Prostate gland (tissue), 2 donors: Measurements from ENCODE around the gene LCN1. TPM values are rescaled to one million over a fixed set of nuclear protein-coding genes. Genes with fewer than 3 reads are reported as not detected.

Experiments used
- DNase-seq: peaks from one replicate; pipeline ENCODE4 v3.0.0-alpha.2; 2019; ENCODE audit warnings: low spot score
- H3K27ac ChIP-seq, 2 donors: fragments of 200-600 bp; sonication (generic); 2 replicates each; pipeline ENCODE4 v1.5.1; 2017 to 2019
- H3K27me3 ChIP-seq: fragments of 200-600 bp; sonication (generic); replicated peaks from 2 replicates; pipeline ENCODE4 v1.5.1; 2019; ENCODE audit not compliant: insufficient read depth
- H3K36me3 ChIP-seq, 2 donors: fragments of 200-600 bp; sonication (generic); 1 replicate in 1 of 2; 2 replicates in 1 of 2; pipeline versions ENCODE4 v1.5.1 to v1.8.1; 2017 to 2019
- H3K4me1 ChIP-seq: fragments of 200-600 bp; sonication (generic); replicated peaks from 2 replicates; pipeline ENCODE4 v1.5.1; 2019
- H3K4me3 ChIP-seq, 2 donors: fragments of 200-600 bp; sonication (generic); 2 replicates each; pipeline ENCODE4 v1.5.1; 2017 to 2019
- H3K9me3 ChIP-seq: fragments of 200-600 bp; sonication (generic); 2 replicates; pipeline ENCODE4 v1.5.1; 2017
- POLR2A ChIP-seq: fragments of 450-650 bp; IDR thresholded peaks from one replicate; pipeline ENCODE4 v1.6.1; 2016; ENCODE audit warnings: antibody characterized with exemption, mild to moderate bottlenecking
- POLR2AphosphoS5 ChIP-seq: sonication (generic); formaldehyde crosslinking; IDR thresholded peaks from one replicate; pipeline ENCODE4 v1.6.1; 2017; ENCODE audit warnings: antibody characterized with exemption
- whole genome bisulfite sequencing: methylation state at CpG from one replicate; pipeline ENCODE4 v1.1.5; 2018; 5-methylcytosine and 5-hydroxymethylcytosine counted together
- intact Hi-C: fragments of 100-400 bp; cut with DNase I; formaldehyde crosslinking; loops from one replicate; pipeline ENCODE4 v1.14.2; 2022
- total RNA-seq, 2 donors: library from RNA; depleted of rRNA; stranded (reverse); fragments of >200 nt; gene quantifications; one replicate each; pipeline ENCODE4 v1.1.0, GENCODE V29; 2016
- TF ChIP-seq, protein P1 (sequence below), 4 experiments: fragments of 200-600 bp in 2 of 4; fragments of 450-650 bp in 2 of 4; sonication (generic) in 2 of 4; IDR thresholded peaks; 1 replicate in 3 of 4; 2 replicates in 1 of 4; pipeline ENCODE4 v1.5.1; 2016 to 2019; ENCODE audit warnings: antibody characterized with exemption in 4 of 4, mild to moderate bottlenecking in 2 of 4, moderate library complexity in 2 of 4

Gene LCN1
- total RNA-seq, 2 donors from 2014 or later, result not detected

DNA sequence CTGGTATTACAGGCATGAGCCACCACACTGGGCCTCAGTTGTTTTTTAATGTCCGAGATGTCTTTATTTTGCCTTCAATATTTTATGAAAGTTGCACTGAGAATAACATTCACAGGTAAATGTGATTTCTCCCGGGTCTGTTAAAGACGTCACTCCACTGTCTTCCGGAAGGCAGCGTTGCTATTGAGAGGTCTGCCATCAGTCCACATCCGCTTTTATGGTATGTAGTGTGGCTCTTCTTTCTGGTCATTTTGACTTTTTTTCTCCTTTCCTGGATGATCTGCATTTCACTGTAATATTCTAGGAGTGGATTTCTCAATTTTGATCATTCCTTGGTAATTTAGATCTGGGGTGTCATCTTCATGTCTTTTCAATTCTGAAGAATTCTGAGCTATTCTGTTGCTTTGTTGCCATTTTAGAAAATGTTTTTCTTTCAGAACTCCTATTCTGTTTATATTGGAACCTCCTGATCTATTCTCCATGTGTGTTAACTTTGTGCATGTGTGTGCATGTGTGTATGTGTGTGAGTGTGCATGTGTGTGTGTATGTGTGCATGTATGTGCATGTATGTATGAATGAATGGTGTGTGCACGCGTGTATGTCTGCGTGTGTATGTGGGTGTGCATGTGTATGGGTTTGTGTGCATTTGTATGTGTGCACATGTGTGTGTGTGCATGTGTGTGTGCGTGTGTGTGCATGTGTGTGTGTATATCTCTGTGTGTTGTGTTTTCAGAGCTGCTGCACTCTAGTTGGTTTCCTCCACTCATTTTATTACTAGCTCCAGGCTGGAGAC, 1.9 kb upstream of the LCN1 start:
- 96% methylated on average over 10 of the region's 10 CpGs for WGBS
- no peak for DNase-seq
- Histone ChIP-seq H3K4me1 (no peaks in the 10 kb centered on the region), H3K4me3 (no peak overlapping the region), H3K27ac (no peak overlapping the region), H3K36me3 (no peaks in the 10 kb centered on the region), H3K27me3 (no peaks in the 10 kb centered on the region), H3K9me3 (no peaks in the 10 kb centered on the region)
- intact Hi-C loops, result no loop called here
- TF ChIP-seq POLR2A (no peak), POLR2AphosphoS5 (no peak)
- TF ChIP-seq, protein P1, sequence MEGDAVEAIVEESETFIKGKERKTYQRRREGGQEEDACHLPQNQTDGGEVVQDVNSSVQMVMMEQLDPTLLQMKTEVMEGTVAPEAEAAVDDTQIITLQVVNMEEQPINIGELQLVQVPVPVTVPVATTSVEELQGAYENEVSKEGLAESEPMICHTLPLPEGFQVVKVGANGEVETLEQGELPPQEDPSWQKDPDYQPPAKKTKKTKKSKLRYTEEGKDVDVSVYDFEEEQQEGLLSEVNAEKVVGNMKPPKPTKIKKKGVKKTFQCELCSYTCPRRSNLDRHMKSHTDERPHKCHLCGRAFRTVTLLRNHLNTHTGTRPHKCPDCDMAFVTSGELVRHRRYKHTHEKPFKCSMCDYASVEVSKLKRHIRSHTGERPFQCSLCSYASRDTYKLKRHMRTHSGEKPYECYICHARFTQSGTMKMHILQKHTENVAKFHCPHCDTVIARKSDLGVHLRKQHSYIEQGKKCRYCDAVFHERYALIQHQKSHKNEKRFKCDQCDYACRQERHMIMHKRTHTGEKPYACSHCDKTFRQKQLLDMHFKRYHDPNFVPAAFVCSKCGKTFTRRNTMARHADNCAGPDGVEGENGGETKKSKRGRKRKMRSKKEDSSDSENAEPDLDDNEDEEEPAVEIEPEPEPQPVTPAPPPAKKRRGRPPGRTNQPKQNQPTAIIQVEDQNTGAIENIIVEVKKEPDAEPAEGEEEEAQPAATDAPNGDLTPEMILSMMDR (IDR thresholded peaks at IDR 0.05), result no peak

DNA sequence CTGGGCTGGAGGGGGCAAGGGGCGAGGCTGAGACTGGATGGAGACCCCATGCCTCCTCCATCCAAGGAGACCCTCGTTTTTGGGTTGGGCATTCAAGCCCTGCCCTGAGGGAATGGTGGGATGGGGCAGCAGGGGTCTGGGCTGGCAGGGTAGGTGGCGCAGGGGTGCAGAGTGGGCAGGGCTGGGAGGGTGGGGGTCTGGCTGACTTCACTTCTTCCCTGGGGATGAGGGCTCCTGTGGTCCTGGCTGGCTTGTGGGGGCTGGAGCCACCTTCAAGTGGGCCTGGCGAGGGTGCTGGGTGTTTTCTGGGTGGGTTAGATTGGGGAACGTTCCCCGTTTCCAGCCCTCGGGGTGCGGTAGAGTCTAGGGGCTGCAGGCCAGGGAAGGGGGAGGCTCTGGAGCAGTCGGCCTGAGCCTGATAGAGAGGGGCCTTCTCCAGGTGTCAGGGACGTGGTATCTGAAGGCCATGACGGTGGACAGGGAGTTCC, 412 bp downstream of the LCN1 start:
- H3K9me3 ChIP-seq, result no peaks in the 10 kb centered on the region
- no peaks in the 10 kb centered on the region for H3K4me1 ChIP-seq
- TF ChIP-seq POLR2AphosphoS5, result no peak
- no peak for TF ChIP-seq POLR2A
- TF ChIP-seq, protein P1 (IDR thresholded peaks at IDR 0.05), result no peak
- intact Hi-C loops, result no loop called here
- DNase-seq, result no peak
- no peaks in the 10 kb centered on the region for H3K27me3 ChIP-seq
- no peak overlapping the region for H3K4me3 ChIP-seq
- no peaks in the 10 kb centered on the region for H3K36me3 ChIP-seq
- WGBS, result 88% methylated on average over 11 of the region's 11 CpGs
- H3K27ac ChIP-seq, result no peak overlapping the region

DNA sequence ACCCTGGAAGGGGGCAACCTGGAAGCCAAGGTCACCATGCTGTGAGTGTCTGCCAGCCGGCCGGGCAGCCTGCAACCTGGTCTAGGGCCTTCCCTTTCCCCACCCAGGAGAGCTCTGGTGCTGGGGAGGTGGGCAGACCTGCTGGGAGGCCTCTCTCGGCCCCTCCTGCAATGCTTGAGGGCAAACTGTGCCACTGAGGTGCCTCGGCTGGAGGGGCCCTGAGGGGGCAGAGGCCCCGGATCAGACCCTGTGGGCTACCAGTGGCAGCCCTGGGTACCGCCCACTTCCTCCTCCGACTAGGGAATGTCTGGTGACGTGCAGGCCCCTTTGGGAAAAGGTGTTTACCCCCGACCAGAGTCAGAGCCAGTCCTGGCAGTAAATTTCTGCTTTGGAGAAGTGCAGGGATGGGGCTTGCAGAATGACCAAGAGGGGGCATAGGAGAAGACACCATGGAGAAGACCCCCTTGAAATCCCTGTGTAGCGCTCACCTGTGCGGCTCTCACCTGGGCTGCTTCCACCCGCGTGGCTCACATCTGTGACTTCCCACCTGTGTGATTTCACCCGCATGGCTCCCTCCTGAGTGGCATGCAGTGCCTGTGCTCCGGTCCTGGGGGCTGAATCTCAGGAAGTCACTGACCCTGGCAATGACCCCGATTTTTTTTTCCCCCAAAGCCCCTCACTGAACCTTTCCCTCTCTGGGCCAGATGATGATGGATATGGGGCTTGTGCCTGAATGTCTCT, 1.1 kb downstream of the LCN1 start:
- no peak for DNase-seq
- H3K9me3 ChIP-seq, result no peaks in the 10 kb centered on the region
- H3K27ac ChIP-seq, result no peak overlapping the region
- H3K36me3 ChIP-seq, result no peaks in the 10 kb centered on the region
- no peak for TF ChIP-seq POLR2A
- TF ChIP-seq, protein P1 (IDR thresholded peaks at IDR 0.05), result no peak
- no peak for TF ChIP-seq POLR2AphosphoS5
- 72% methylated on average over 16 of the region's 16 CpGs for WGBS
- H3K4me1 ChIP-seq, result no peaks in the 10 kb centered on the region
- intact Hi-C loops, result no loop called here
- H3K27me3 ChIP-seq, result no peaks in the 10 kb centered on the region
- H3K4me3 ChIP-seq, result no peak overlapping the region

DNA sequence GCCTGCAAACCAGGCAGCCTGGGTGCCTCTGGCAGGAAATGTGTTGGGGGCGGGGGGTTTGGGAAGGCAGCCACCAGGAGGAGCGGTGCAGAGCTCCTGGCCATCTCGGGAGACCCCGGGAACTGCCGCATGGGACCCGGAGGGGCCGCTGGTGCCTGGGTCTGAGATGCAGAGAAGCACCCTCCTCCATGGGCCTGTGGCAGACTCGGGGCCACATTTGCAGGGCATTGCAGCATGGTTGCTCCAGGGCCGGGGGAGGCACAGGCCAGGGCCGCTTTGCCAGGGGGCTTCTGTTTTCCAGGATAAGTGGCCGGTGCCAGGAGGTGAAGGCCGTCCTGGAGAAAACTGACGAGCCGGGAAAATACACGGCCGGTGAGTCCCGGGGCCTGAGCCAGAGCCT, 1.7 kb downstream of the LCN1 start:
- WGBS, result 75% methylated on average over 14 of the region's 17 CpGs
- no peaks in the 10 kb centered on the region for H3K9me3 ChIP-seq
- H3K4me3 ChIP-seq, result no peak overlapping the region
- no peak overlapping the region for H3K27ac ChIP-seq
- no peaks in the 10 kb centered on the region for H3K27me3 ChIP-seq
- H3K4me1 ChIP-seq, result no peaks in the 10 kb centered on the region
- TF ChIP-seq POLR2A, result no peak
- TF ChIP-seq POLR2AphosphoS5, result no peak
- TF ChIP-seq, protein P1 (IDR thresholded peaks at IDR 0.05), result no peak
- no peak for DNase-seq
- intact Hi-C loops, result no loop called here
- H3K36me3 ChIP-seq, result no peaks in the 10 kb centered on the region
